GM23338 (cell line): ENCODE data around the gene SH3BP5. TPM values are rescaled to one million over a fixed set of nuclear protein-coding genes. Genes with fewer than 3 reads are reported as not detected.
A peak's percentile ranks its signal among the peaks of the same experiment; 100 is the strongest.
"Not testable (repeated sequence)": the region's sequence is repeated elsewhere in the genome, so short reads cannot be mapped to it uniquely, and the experiment has no call there.

Experiments
- ATAC-seq: fragments of 200-7000 bp; cut with Tn5 transposase; 3 replicates; pipeline ENCODE4 v1.9.1; 2020
- DNase-seq: peaks from one replicate; pipeline ENCODE4 v3.0.0-alpha.2; 2015; ENCODE audit warnings: low spot score
- H2AFZ ChIP-seq: fragments of 200-600 bp; sonication (generic); 2 replicates; pipeline ENCODE4 v1.8.0; 2016; ENCODE audit warnings: antibody characterized with exemption, mild to moderate bottlenecking, moderate library complexity
- H3F3A ChIP-seq: fragments of 200-600 bp; sonication (generic); replicated peaks from 2 replicates; pipeline ENCODE4 v1.8.0; 2017; ENCODE audit warnings: antibody characterized with exemption, mixed run types, low read depth
- H3K27ac ChIP-seq: fragments of 200-600 bp; sonication (generic); 2 replicates; pipeline ENCODE4 v1.6.1; 2016; ENCODE audit warnings: low read depth
- H3K27me3 ChIP-seq: fragments of 200-600 bp; sonication (generic); 2 replicates; pipeline ENCODE4 v1.8.0; 2016; ENCODE audit warnings: mild to moderate bottlenecking, mixed run types, moderate library complexity; ENCODE audit not compliant: insufficient read depth
- H3K36me3 ChIP-seq: fragments of 200-600 bp; sonication (generic); 2 replicates; pipeline ENCODE4 v1.8.0; 2016; ENCODE audit warnings: mild to moderate bottlenecking; ENCODE audit not compliant: insufficient read depth
- H3K4me1 ChIP-seq: fragments of 200-600 bp; sonication (generic); 2 replicates; pipeline ENCODE4 v1.8.0; 2016; ENCODE audit warnings: mild to moderate bottlenecking, moderate library complexity; ENCODE audit not compliant: insufficient read depth
- H3K4me2 ChIP-seq: fragments of 200-600 bp; sonication (generic); 2 replicates; pipeline ENCODE4 v1.7.1; 2017; ENCODE audit warnings: mixed run types
- H3K4me3 ChIP-seq: fragments of 200-600 bp; sonication (generic); 2 replicates; pipeline ENCODE4 v1.6.1; 2016; ENCODE audit warnings: mixed run types
- H3K79me2 ChIP-seq: fragments of 200-600 bp; sonication (generic); replicated peaks from 2 replicates; pipeline ENCODE4 v1.8.0; 2017; ENCODE audit warnings: mild to moderate bottlenecking; ENCODE audit not compliant: insufficient read depth
- H3K9me2 ChIP-seq: fragments of 200-600 bp; sonication (generic); 2 replicates; pipeline ENCODE4 v1.8.0; 2017; ENCODE audit not compliant: insufficient read depth
- H4K20me1 ChIP-seq: fragments of 200-600 bp; sonication (generic); replicated peaks from 2 replicates; pipeline ENCODE4 v1.8.0; 2017; ENCODE audit warnings: mild to moderate bottlenecking; ENCODE audit not compliant: insufficient read depth
- H3K27ac Mint-ChIP-seq: 2 replicates; pipeline ENCODE4 v1.8.0; 2020; ENCODE audit warnings: inconsistent platforms, mild to moderate bottlenecking, moderate library complexity, mixed read lengths
- H3K27me3 Mint-ChIP-seq: 3 replicates; pipeline ENCODE4 v1.8.0; 2022; ENCODE audit warnings: low read depth, mild to moderate bottlenecking, moderate library complexity, mixed read lengths, inconsistent platforms; ENCODE audit not compliant: insufficient read depth, poor library complexity
- H3K36me3 Mint-ChIP-seq: 3 replicates; pipeline ENCODE4 v1.8.0; 2021; ENCODE audit warnings: low read depth, mild to moderate bottlenecking, inconsistent platforms, moderate library complexity, mixed read lengths
- H3K4me1 Mint-ChIP-seq: 3 replicates; pipeline ENCODE4 v1.8.0; 2020; ENCODE audit warnings: mild to moderate bottlenecking, inconsistent platforms, mixed read lengths
- H3K4me3 Mint-ChIP-seq: 3 replicates; pipeline ENCODE4 v1.8.0; 2021; ENCODE audit warnings: moderate library complexity, mild to moderate bottlenecking, inconsistent platforms, mixed read lengths
- H3K9me3 Mint-ChIP-seq: 3 replicates; pipeline ENCODE4 v1.8.0; 2020; ENCODE audit warnings: moderate library complexity, mild to moderate bottlenecking, inconsistent platforms, mixed read lengths
- EZH2phosphoT487 ChIP-seq: fragments of 200-600 bp; sonication (generic); IDR thresholded peaks from one replicate; pipeline ENCODE4 v1.8.1; 2018; ENCODE audit warnings: antibody characterized with exemption; ENCODE audit not compliant: unreplicated experiment
- JUNB ChIP-seq: IDR thresholded peaks from one replicate; pipeline ENCODE4 v1.6.1; 2016; ENCODE audit warnings: antibody characterized with exemption; ENCODE audit not compliant: unreplicated experiment
- NANOG ChIP-seq: IDR thresholded peaks from 2 replicates; pipeline ENCODE4 v1.6.1; 2016; ENCODE audit warnings: antibody characterized with exemption, borderline replicate concordance
- STAT1 ChIP-seq: IDR thresholded peaks from one replicate; pipeline ENCODE4 v1.6.1; 2016; ENCODE audit warnings: antibody characterized with exemption; ENCODE audit not compliant: unreplicated experiment
- ZNF331 ChIP-seq: fragments of 250-450 bp; sonication (Bioruptor Pico); IDR thresholded peaks from 2 replicates; pipeline ENCODE4 v1.5.0; 2020; ENCODE audit warnings: low read depth, mild to moderate bottlenecking, moderate library complexity
- polyA plus RNA-seq: library from polyadenylated mRNA; unstranded; fragments of >200 nt; fragmentation: Nextera tagmentation; extraction: Ambion mirVana; gene quantifications from 2 replicates; pipeline ENCODE4 v1.2.1, GENCODE V29; 2016
- total RNA-seq: library from RNA; depleted of rRNA; stranded (reverse); fragments of >200 nt; shearing (Covaris generic); gene quantifications from 2 replicates; pipeline ENCODE4 v1.2.3, GENCODE V29; 2014
- TF ChIP-seq, protein P1 (sequence below): fragments of 250-450 bp; sonication (Bioruptor Pico); IDR thresholded peaks from 2 replicates; pipeline ENCODE4 v1.5.0; 2020; ENCODE audit warnings: mild to moderate bottlenecking, moderate library complexity

SH3BP5 gene
- total and polyA plus RNA-seq, 2 experiments from 2014 or later = 5.8 to 9.1 TPM

DNA sequence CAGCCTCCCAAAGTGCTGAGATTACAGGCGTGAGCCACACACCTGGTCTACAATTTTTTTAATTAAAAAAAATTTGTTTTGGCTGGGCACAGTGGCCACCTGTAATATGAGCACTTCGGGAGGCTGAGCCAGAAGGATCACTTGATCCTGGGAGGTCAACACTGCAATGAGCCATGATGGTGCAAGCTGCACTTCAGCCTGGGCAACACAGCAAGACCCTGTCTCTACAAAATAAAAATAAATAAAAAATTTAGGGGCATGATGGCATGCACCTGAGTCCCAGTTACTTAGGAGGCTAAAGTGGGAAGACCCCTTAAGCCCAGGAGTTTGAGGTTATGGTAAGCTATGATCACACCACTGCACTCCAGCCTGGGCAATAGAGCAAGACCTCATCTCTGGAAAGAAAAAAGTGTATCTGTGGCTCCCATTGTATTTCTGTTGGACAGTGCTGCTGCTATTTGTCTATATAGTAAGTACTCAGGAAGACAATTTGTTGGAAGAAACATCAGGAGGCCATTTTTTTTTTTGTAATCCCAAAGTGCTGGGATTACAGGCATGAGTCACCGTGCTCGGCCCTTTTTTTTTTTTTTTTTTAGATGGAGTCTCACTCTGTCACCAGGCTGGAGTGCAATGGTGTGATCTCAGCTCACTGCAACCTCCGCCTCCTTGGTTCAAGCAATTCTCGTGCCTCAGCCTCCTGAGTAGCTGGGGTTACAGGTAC lies 27.5 kb upstream of the SH3BP5 start (continued):
- TF ChIP-seq, protein P1, sequence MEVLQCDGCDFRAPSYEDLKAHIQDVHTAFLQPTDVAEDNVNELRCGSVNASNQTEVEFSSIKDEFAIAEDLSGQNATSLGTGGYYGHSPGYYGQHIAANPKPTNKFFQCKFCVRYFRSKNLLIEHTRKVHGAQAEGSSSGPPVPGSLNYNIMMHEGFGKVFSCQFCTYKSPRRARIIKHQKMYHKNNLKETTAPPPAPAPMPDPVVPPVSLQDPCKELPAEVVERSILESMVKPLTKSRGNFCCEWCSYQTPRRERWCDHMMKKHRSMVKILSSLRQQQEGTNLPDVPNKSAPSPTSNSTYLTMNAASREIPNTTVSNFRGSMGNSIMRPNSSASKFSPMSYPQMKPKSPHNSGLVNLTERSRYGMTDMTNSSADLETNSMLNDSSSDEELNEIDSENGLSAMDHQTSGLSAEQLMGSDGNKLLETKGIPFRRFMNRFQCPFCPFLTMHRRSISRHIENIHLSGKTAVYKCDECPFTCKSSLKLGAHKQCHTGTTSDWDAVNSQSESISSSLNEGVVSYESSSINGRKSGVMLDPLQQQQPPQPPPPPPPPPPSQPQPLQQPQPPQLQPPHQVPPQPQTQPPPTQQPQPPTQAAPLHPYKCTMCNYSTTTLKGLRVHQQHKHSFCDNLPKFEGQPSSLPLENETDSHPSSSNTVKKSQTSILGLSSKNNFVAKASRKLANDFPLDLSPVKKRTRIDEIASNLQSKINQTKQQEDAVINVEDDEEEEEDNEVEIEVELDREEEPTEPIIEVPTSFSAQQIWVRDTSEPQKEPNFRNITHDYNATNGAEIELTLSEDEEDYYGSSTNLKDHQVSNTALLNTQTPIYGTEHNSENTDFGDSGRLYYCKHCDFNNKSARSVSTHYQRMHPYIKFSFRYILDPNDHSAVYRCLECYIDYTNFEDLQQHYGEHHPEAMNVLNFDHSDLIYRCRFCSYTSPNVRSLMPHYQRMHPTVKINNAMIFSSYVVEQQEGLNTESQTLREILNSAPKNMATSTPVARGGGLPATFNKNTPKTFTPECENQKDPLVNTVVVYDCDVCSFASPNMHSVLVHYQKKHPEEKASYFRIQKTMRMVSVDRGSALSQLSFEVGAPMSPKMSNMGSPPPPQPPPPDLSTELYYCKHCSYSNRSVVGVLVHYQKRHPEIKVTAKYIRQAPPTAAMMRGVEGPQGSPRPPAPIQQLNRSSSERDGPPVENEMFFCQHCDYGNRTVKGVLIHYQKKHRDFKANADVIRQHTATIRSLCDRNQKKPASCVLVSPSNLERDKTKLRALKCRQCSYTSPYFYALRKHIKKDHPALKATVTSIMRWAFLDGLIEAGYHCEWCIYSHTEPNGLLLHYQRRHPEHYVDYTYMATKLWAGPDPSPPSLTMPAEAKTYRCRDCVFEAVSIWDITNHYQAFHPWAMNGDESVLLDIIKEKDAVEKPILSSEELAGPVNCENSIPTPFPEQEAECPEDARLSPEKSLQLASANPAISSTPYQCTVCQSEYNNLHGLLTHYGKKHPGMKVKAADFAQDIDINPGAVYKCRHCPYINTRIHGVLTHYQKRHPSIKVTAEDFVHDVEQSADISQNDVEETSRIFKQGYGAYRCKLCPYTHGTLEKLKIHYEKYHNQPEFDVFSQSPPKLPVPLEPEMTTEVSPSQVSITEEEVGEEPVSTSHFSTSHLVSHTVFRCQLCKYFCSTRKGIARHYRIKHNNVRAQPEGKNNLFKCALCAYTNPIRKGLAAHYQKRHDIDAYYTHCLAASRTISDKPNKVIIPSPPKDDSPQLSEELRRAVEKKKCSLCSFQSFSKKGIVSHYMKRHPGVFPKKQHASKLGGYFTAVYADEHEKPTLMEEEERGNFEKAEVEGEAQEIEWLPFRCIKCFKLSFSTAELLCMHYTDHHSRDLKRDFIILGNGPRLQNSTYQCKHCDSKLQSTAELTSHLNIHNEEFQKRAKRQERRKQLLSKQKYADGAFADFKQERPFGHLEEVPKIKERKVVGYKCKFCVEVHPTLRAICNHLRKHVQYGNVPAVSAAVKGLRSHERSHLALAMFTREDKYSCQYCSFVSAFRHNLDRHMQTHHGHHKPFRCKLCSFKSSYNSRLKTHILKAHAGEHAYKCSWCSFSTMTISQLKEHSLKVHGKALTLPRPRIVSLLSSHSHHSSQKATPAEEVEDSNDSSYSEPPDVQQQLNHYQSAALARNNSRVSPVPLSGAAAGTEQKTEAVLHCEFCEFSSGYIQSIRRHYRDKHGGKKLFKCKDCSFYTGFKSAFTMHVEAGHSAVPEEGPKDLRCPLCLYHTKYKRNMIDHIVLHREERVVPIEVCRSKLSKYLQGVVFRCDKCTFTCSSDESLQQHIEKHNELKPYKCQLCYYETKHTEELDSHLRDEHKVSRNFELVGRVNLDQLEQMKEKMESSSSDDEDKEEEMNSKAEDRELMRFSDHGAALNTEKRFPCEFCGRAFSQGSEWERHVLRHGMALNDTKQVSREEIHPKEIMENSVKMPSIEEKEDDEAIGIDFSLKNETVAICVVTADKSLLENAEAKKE (CRISPR knock-in tag) = no peak
- TF ChIP-seq JUNB (no peak), EZH2phosphoT487 (no peak), STAT1 (no peak), ZNF331 (CRISPR knock-in tag) (no peak), NANOG (no peak)

DNA sequence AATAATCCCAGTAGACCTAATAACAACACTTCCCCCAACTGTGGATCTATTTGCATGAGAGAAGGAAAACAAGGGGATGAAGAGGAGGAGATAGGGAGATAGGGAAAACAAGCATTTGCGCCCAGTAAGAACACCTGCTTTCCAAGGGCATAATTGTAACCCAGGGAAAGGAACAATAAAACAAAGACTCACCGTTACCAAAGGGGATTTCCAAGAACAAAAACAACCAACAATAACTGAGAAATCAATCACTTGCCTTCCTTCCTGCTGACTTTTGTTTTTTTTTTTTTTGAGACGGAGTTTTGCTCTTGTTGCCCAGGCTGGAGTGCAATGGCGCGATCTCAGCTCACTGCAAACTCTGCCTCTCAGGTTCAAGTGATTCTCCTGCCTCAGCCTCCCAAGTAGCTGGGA lies 24.3 kb upstream of the SH3BP5 start:
- peaks cover 20% of the 10 kb centered on the region for H3K4me1 Mint-ChIP-seq
- H3K4me3 Mint-ChIP-seq, H3K27me3 Mint-ChIP-seq, H3K4me3 ChIP-seq, DNase-seq, H3K9me2 ChIP-seq, H3K36me3 ChIP-seq, H3K79me2 ChIP-seq, H3K27me3 ChIP-seq, H3F3A ChIP-seq, H3K36me3 Mint-ChIP-seq, H4K20me1 ChIP-seq: not testable (repeated sequence)
- H3K4me2 ChIP-seq = peak overlapping the region; percentile 29; the same call in 1 of the 2 replicates
- peak overlapping the region; percentile 70 for H2AFZ ChIP-seq
- H3K27ac Mint-ChIP-seq = peak overlapping the region; percentile 71; the same call in 1 of the 2 replicates
- H3K4me1 ChIP-seq = peaks cover 21% of the 10 kb centered on the region
- ATAC-seq = peak; percentile 87
- H3K27ac ChIP-seq = peak overlapping the region; percentile 57; the same call in 1 of the 2 replicates
- peaks cover 13% of the 10 kb centered on the region for H3K9me3 Mint-ChIP-seq
